ENCODE results near the gene GRB10.

DNA sequence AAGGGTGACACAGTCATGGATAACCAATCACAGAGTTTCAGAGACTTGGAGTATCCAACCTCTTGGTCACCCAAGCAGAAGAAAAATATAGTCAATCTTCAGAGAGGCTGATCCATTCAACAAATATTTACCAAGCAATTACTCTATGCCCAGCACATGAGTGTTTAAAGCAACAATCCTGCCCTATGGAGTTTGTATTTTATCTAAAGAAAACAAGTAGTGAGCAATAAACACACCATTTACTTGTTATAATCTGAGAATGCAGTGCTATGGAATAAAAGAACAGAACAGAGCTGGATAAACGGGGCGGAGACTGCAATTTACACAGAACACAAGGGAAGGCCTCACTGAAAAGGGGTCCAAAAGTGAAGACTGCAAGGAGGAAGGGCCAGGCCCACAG is 63.8 kb downstream of the GRB10 start:
- TF ChIP-seq POLR2A (IDR thresholded peaks at IDR 0.05; ENCODE audit: low read length) (no peak), GATA1 (IDR thresholded peaks at IDR 0.05; ENCODE audit: low read depth, low read length) (no peak)

Data from erythroblast (primary cell).